Heart left ventricle (tissue), 13 donors: ENCODE measurements around the gene DMPK.

Source experiments
- CTCF ChIP-seq, 12 donors: fragments of 200-600 bp; sonication (generic) in 4 of 12; IDR thresholded peaks; one replicate each; pipeline versions ENCODE4 v1.5.0 to v1.8.0; 2018 to 2022; ENCODE audit warnings: antibody characterized with exemption in 12 of 12, mild to moderate bottlenecking in 5 of 12
- POLR2A ChIP-seq, 2 donors: fragments of 450-650 bp; IDR thresholded peaks; one replicate each; pipeline ENCODE4 v1.6.1; 2017; ENCODE audit warnings: antibody characterized with exemption in 2 of 2, mild to moderate bottlenecking in 2 of 2, moderate library complexity in 2 of 2
- donor health status: ischemic (EF 13 %, LVEDD 7.1; RV severe dilation, severe dysfunction).
- donor health status: DM: no; HTN: yes; CAD: no.
- donor health status: DM: no; HTN: no; CAD: no.
- donor health status: ischemic (EF 25% LVEDD 6.9; RV normal size, moderate dysfunction).
- donor health status: ischemic (EF 25% LVEDD 5.7; RV mildly dilated, moderate dysfunction).
- donor health status: ischemic (EF 35%, LVEDD 5.7; RV mildly dilated, moderate dysfunction).
- donor health status: nonischemic (EF 11% LVEDD 7.7; RV severe dilation, severe dysfunction).
- donor health status: DM: yes; HTN: yes; CAD: no.
- donor health status: PGD.
- donor health status: ischemic (EF 29% LVEDD 5.4; RV normal size, mild dysfunction).
- donor health status: nonischemic (EF 23%, LVEDD 6.1; RV moderate dilation, normal function).

GRCh38 chr19:45747513-45747912 lies 34.8 kb downstream of the DMPK start:
- TF ChIP-seq CTCF (IDR thresholded peaks at IDR 0.05) (no peak), POLR2A (IDR thresholded peaks at IDR 0.05) (no peak)
